ENCODE results near the gene TSACC.

DNA sequence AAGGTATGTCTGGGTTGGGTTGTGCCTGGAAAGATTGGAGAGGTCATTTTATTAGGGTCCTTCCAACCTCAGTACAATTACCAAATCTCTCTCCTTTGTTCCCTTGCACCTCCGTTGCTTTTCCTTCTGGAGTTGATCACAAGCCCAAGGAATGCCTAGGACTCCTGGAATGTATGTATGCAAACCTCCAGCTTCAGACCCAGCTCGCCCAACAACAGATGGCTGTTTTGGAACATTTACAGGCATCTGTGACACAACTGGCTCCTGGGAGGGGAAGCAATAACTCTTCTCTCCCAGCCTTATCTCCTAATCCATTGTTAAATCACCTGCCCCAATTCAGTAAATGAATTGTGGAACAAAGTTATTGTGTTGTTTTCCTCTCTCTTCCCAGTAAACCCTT, 8.3 kb downstream of the TSACC start:
- no peak for TF ChIP-seq CTCF (IDR thresholded peaks at IDR 0.05)
- TF ChIP-seq POLR2A (IDR thresholded peaks at IDR 0.05) = no peak

All from thyroid gland (tissue), 4 donors.